ENCODE data around the gene ARHGAP40.

ARHGAP40 gene

DNA sequence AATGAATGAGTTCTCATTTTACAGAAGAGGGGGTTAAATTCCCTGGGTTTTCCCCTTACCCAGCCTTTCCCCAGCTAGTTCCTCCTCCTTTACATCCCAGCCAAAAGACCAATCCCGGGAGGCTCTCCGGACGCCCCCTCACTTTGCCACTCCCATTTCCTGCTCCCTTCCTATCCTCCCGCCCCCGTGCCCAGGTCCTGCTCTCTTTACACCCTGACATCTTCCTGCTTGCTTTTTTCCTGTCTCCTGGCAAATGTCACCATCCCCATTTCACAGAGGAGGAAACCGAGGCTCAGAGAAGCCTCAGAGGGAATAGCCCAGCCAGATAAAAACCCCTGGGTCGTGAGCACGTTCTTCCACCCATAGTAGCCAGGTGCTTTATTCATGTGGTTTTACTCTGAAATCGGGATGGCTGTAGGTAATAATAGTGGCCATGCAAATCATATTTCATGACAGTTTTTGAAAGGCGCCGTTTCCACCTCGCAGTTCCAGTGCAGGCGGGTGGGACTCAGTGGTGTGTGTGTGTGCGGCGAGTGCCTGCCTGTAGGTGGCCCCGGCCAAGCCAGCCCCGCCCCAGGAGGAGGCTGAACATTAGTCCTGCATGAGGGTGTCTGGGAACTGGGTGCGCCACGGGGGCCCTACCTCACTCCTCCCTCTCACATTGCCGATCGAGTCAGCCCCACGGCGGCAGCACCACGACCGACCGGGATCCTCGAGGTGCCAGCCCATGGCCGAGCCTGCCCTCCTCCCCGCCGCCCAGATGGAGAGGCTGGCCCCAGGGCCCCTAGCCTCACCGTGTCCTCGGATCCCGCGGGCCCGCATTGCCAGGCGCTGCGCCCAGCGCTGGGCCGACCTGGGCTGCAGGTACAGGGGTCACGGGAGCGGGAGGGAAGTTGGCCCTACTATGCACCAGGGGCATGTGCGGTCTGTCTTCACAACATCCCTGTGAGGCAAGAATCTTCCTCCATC lies at the start of gene ARHGAP40:
ARHGAP40 (plus strand) TSS at position 594 of the 969 bp plus-strand sequence.
- in situ Hi-C loops (cut with MboI; ENCODE audit: low sequenced_read_pairs): no loop called here

DNA sequence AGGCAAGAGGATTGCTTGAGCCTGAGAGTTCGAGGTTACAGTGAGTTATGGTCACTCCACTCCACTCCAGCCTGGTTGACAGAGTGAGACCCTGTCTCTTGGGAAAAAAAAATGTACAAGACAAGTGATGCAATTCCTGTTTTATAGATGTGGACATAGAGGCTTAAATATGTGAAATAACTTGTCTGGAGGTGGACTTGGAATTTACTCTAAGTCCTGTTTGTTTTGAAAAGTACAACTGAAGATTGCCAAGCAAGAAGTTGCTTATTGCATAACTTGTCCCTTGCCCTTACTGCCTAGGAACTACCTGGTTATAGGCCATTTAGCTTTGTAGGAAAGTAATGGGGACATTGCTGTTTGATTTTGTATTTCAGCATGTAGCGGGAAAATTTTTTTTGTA lies 46.6 kb upstream of the ARHGAP40 start:
- in situ Hi-C loops (cut with MboI; ENCODE audit: low sequenced_read_pairs): no loop called here

DNA sequence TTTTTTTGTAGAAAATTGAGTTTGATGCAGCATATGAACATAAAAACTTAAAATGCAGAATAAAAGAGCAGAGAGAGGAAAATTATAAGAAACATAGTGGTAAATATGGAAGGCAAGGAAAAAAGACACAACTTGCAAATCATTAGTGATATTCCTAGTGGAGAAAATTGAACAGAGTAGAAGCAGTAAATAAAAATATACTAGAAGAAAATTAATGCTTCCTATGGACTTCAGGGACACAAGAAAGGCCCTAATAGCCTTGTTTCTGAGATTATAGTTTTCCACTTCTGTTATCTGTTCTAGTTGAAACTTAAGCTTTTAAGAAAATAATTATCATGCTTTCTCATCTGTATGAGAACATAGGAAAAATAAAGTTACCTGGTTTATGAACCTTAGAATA lies 46.2 kb upstream of the ARHGAP40 start:
- in situ Hi-C loops (cut with MboI; ENCODE audit: low sequenced_read_pairs): no loop called here

DNA sequence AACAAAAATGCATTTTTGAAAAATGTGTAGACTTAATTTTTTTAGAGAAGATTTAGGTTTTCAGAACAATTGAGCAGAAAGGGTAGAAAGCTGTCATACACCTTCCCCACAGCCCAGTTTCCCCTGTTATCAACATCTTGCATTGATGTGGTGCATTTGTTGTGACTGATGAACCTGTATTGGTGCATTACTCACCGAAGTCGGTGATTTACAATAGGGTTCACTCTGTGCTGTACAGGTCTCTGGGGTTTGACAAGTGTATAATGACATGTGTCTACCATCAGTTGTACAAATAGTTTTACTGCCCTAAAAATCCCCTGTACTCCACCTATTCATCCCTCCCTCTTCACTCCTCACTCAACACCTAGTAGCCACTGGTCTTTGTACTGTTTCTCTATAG lies 44.4 kb upstream of the ARHGAP40 start:
- in situ Hi-C loops (cut with MboI; ENCODE audit: low sequenced_read_pairs): no loop called here

DNA sequence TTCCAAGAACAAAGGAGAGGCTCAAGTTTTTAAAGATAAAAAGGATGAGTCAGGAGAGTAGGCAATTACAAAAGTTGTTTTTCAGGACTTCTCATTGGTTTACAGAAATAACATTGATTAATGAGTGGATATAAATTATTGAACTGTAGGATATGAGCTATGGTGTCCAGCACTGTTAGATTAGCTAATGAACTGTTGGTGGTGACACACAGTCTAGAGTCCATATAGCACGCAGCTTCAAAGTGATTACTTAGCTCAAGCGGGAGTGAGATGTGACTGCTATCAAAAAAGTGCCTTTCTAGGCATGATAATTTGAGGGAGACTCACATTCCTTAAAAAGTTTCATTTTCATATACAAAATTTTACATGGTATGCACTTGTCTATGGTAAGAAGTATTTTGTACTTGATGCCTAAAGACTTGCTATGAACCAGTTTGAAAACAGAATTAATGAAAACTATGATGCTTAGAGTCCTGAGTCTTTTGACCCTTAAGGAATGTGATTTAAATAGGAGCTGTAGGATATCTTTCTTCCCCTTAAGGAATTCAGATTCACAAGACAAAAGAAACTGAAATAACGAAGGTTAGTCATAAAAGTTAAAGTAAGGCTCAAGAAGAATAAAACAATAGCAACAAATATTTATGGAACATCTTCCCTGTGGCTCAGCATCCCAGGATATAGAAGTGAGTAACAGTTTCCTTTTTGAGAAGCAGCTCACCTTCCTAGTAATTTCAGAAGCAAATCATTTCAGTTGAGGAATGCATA lies 42.8 kb upstream of the ARHGAP40 start:
- in situ Hi-C loops (cut with MboI; ENCODE audit: low sequenced_read_pairs): no loop called here

DNA sequence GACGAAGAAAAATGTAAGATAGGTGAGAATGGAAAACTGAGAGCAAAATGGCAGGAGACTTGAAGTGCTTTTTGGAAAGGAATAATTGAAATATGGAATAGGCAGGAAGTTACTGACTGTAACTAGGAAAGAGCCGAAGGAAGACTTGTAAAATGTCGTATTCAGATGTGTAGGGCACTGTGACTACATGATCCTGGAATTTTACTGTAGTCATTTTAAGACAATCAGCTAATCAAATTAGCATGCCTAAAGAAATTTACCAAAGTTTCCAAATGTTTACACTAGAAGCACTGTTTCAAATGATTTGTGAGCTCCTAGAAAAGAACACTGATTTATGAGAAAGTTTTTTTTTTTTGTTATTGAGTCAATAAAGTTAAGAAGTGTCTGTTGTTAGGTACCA lies 41.8 kb upstream of the ARHGAP40 start:
- in situ Hi-C loops (cut with MboI; ENCODE audit: low sequenced_read_pairs): no loop called here

DNA sequence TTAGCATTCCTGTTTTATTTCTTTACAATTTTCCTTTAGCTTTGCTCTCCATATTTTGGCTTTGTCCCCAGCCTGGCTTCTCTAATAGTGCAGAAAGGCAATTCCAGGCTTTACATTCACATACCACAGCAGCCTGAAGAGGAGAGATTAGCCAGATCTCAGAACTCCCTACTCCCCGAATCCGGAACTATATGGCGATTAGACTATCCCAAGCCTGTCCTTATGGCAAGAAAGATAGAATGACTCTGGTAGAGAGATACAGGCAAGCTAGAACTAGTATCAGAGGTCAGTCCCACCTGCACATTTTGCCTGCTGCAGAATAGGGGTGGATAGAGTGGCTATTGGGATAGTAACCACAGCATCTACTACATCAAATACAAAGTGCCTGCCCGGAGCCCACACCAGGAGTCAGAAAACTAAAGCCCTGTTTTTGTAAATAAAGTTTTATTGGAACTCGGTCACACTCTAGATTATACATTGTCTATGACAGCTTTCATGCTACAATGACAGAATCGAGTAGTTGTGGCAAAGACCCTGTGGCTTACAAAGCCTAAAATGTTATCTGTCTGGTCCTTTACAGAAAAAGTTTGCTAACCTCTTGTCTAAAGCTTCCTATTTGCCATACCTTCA lies 37.7 kb upstream of the ARHGAP40 start:
- in situ Hi-C loops (cut with MboI; ENCODE audit: low sequenced_read_pairs): no loop called here

DNA sequence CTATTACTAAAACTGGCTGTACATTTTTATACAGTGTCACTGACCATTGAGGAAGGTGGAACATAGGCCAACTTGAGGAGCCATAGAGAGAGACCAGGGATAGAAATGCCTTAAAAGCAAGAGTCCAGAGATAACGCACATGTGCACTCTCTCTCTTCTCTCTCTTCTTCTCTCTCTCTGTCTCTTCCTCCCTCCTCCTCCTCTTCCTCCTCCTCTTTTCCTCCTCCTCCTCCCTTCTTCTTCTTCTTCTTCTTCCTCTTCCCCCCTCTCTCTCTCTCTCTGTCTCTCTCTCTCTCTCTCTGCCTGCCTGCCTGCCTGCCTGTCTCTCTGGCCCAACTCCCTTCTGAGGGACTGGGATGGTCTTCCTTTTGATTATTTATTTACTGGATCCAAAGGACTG lies 36.9 kb upstream of the ARHGAP40 start:
- in situ Hi-C loops (cut with MboI; ENCODE audit: low sequenced_read_pairs): no loop called here

DNA sequence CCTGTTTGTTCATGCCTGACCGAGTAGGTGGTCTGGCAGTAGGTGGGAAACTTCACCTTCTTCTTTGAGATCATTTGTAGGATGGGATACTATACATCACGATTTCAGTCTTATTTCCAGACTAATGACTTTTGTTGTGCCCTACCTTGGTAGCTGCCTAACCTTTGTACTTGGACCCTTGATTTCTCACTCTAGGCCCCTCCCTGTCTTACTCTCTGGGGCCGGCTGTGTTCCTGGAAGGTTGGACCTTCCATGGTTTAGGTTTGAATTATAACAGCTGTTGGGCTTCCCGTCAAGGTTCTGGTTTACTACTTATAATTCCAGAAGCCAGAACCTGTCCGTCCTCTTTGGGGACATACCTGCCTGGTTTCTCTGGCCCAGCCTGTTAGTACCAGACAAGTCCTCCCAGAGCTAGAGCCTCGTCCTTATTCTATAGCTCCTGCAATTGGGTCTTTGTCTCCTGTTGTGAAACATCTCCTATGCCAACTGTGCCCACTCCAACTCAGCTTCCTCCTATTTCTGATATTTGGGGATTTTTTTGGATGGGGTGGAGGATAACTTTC lies 35.5 kb upstream of the ARHGAP40 start:
- in situ Hi-C loops (cut with MboI; ENCODE audit: low sequenced_read_pairs): no loop called here

DNA sequence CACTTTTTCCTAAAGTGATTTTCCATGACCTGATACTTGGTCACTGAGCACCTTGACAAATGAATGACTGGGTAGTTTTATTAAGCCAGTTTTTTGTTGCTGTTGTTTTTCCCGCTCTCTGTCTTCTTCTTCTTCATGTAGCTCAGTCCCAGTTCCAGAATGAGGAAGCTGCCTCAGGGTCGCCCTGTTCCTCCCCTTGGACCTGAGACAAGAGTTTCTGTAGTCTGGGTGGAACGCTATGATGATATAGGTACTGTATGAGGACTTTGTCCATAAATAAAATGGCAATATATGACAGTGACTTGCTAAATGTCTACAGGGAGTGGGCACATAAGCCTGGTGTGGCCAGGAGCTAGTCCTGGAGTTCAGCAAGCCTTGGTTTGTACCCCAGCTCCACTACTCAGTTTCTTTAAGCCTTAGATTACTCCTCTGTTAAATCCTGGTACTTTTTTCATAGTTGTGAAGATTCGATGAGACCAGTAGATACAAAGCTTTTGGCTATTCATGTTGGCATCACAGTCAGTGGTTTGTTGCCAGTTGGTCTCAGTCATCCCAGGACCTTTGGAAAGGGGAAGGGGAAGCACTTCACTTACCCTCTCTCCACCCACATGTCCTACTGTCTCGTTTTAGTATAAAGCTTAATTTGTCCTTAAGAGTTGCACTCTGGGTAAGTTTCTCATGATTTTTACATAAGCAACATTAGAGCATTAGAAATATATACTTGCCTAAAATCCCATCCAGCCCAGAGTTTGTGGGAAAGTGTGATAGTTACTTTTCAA lies 31.7 kb upstream of the ARHGAP40 start:
- in situ Hi-C loops (cut with MboI; ENCODE audit: low sequenced_read_pairs): no loop called here

DNA sequence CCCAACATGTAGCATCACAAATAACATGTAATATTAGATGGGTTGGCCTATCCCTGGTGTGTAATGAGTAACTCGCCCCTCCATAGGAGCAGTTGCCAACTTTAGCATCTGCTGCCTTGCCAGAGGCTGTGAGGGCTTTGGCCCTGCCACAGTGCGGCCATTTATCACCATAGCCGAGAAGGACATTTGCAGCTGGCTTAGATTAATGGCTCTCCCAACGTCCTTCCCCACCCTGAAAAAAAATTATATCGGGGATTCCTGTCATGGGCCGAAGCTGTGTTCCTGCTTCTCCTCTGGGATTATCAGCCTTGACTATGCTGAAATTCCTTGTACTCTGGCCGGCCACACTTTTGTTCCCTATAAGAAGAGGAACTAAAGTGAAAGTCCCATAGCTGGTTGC lies 28.2 kb upstream of the ARHGAP40 start:
- in situ Hi-C loops (cut with MboI; ENCODE audit: low sequenced_read_pairs): no loop called here

DNA sequence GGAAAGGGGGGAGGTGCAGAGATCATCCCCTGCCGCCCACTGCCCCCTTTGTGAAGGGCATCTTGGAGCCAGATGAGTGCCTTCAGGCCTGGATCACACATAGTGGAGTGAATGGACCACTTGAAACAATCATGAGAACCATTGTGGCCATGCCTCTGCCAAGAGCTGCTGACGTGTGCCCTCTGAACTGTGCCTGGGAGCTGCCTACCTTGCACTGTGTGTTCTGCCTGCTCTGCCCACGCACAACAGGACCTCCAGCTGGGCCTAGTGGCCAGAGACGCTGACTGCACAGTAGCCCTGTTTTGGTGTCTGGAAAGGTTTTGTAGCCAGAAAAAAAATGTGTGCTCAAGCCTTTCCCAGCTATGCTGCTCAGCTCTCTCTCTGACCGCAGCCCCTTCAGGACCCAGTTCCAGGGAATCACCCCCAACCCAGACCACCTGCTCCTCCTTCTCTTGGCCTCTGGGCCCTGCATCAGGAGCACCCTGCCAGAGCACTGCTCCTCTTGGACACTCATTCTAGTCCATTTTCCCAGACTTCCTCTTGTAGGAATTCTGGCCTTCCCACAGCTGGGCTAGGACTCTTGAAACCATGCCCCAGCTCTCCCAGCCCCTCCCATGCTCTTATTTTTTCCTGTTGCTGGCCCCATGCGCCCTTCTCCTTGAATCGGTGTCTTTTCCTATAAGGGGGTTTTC lies 22.2 kb upstream of the ARHGAP40 start:
- in situ Hi-C loops (cut with MboI; ENCODE audit: low sequenced_read_pairs): no loop called here

DNA sequence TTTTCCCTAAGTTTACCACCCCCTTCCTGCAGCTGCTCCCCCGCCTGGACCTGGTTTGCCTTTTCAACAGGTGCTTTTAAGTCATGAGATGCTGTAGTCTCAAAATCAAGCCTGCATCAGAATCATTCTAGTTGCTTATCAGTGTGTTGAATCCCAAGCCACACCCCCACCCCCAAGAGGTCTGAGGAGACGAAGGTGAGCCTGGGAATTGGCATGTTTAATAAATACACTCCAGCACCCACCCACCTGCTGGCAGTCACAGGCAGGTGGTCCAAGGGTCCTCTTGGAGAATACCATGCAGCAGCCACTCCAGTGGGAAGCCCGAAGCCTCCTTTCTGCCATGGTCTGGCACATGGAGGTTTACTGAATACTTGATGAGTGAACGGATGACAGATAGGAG lies 21.7 kb upstream of the ARHGAP40 start:
- in situ Hi-C loops (cut with MboI; ENCODE audit: low sequenced_read_pairs): no loop called here

DNA sequence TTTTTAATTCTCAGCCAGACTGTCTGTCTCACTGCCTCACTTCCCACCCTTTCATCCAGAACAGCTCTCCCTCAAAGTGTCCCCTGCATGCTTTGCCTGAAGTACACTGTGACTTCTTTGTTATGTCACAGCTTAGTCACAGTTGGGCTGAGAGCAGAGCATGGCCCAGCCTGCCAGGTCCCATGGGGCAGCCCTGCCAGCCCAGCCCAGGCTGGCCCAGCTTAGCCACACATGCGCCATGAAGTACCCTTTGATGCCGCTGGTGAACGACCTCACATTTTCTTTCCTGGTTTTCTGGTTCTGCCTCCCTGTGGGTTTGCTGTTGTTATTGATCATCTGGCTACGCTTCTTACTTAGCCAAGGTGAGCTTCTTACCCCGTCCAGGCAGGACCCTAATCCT lies 20.6 kb upstream of the ARHGAP40 start, which contains the start of gene ADIG:
ADIG (plus strand) TSS at position 185 of the 400 bp plus-strand sequence; CDS start at position 239, 54 bp downstream.
- in situ Hi-C loops (cut with MboI; ENCODE audit: low sequenced_read_pairs): no loop called here

DNA sequence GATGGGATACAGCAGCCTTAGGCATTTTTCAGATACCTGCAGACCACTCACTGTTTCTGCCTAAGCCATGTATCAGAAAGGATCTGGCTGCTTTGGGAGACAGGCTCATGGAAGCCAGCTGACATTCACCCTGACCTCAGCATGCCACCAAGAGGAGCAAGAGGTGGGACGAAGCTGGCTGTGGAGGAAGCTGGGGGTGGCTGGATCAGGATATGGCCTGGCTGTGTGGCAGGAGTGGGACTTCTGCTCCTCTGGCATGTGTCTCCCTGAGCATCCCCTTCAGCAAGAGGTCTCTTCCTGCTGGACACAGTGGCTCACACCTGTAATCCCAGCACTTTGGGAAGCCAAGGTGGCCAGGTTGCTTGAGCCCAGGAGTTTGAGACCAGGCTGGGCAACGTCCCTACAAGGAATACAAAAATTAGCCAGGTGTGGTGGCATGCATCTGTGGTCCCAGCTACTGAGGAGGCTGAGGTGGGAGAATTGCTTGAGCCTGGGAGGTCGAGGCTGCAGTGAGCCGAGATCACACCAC lies 19.7 kb upstream of the ARHGAP40 start:
- in situ Hi-C loops (cut with MboI; ENCODE audit: low sequenced_read_pairs): no loop called here

DNA sequence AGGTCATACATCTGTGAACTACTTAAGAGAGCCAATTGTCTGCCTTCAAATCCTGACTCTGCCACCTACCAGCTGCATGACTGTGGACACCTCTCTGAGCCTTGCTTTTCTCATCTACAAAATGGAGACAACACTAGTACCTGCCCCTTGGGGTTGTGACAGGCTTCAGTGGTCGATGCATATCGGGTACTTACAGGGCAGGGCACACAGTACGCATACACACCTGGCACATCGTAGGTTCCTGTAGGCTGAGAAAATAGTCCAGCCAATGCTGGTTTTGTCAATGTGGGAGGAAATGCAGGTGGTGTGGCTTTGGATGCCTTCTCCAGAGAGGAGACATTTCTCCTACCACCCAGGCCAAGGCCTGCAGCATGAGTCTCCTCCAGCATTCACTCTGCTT lies 18.3 kb upstream of the ARHGAP40 start:
- in situ Hi-C loops (cut with MboI; ENCODE audit: low sequenced_read_pairs): no loop called here

DNA sequence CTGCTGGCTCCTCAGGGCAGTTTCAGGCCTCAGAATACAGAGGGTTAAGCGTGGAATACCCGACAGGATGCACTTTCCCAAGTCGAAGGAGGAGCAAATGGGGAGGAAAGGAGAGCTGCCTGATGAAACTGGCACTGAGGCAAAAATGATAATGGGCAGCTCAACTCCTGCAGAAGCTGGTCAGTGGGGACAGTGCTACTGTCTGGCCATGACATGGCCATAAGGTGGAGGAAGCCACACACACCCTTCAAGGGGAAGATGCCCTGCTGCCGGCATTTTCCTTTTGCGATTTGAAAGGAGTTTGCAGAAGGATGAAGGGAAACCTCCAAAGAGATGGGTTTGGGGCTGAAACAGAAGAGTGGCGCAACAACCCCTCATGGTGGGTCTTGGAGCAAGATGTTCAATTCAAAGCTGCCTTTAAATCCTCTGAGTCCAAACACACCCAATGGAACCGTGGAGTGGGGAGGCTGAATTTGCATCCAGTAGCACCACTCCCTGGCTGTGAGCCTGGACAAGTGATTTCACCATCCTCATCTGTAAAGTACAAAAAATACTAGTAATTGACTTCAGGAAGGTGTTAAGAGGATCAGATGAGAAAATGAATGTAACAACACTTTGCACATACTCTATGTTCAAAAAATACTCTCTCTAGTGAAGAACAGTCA lies 17.4 kb upstream of the ARHGAP40 start:
- in situ Hi-C loops (cut with MboI; ENCODE audit: low sequenced_read_pairs): no loop called here

DNA sequence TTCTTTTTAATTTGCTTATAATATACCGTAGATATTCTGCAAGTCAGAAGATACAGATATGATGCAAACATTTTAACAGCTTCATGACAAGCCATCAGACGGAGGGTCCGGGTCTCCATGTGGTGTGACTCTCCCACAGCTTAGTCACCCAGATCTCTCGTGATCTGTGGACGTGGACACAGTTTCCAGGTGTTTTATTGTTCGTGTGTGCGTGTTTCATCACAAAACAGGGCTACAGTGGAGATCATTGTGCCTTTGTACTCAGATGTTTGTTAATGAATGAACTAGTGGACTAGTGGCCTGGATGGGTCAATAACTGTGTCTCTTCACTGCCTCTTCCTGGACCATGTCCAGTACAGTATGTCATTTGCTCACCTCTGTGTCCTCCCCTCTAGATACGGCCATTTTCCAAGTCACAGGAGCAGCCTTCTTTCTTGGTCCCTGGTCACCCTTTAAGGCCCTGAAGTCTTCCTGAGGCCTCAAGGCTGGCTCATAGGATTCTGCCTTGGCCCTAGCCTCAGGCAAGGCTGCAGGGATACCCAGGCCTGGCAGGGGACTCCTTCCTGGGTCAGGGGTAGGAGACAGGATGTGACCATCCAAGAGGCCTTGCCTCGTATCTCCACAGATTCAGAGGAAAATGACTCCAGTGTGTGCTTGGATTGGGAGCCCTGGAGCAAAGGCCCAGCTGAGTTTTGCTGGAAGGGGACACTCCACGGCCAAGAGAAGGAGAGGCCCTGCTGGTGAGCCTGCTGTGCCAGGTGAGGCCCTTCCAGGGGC lies 16.0 kb upstream of the ARHGAP40 start:
- in situ Hi-C loops (cut with MboI; ENCODE audit: low sequenced_read_pairs): no loop called here
